Erythroblast (primary cell): ENCODE results near the gene ULK4.

ENCODE experiments used
- GATA1 ChIP-seq: IDR thresholded peaks from 2 replicates; pipeline ENCODE4 v1.6.1; 2011; ENCODE audit warnings: low read depth, mild to moderate bottlenecking, control low read depth, low read length, moderate library complexity
- POLR2A ChIP-seq: IDR thresholded peaks from 2 replicates; pipeline ENCODE4 v1.6.1; 2011; ENCODE audit warnings: mild to moderate bottlenecking, low read length

- TF ChIP-seq GATA1 (no peak), POLR2A (no peak)
These were observed 73.4 kb downstream of the ULK4 start for GRCh38 chr3:41888368-41889076.
